GM10847 (cell line): ENCODE results near the gene NME4.

Experiments
- POLR2A ChIP-seq: IDR thresholded peaks from 2 replicates; pipeline ENCODE4 v1.6.1; 2011; ENCODE audit not compliant: insufficient read length; ENCODE audit errors: extremely low read depth

NME4 gene

GRCh38 chr16:401468-402348, 4.7 kb downstream of the NME4 start, which contains the start of gene DECR2:
Gene DECR2, plus strand, starts transcription at chr16:401885. Its CDS starts 79 bp downstream, at chr16:401964.
- TF ChIP-seq POLR2A, result peak; percentile 67

GRCh38 chr16:404971-405486, 8.0 kb downstream of the NME4 start:
- no peak for TF ChIP-seq POLR2A

DNA sequence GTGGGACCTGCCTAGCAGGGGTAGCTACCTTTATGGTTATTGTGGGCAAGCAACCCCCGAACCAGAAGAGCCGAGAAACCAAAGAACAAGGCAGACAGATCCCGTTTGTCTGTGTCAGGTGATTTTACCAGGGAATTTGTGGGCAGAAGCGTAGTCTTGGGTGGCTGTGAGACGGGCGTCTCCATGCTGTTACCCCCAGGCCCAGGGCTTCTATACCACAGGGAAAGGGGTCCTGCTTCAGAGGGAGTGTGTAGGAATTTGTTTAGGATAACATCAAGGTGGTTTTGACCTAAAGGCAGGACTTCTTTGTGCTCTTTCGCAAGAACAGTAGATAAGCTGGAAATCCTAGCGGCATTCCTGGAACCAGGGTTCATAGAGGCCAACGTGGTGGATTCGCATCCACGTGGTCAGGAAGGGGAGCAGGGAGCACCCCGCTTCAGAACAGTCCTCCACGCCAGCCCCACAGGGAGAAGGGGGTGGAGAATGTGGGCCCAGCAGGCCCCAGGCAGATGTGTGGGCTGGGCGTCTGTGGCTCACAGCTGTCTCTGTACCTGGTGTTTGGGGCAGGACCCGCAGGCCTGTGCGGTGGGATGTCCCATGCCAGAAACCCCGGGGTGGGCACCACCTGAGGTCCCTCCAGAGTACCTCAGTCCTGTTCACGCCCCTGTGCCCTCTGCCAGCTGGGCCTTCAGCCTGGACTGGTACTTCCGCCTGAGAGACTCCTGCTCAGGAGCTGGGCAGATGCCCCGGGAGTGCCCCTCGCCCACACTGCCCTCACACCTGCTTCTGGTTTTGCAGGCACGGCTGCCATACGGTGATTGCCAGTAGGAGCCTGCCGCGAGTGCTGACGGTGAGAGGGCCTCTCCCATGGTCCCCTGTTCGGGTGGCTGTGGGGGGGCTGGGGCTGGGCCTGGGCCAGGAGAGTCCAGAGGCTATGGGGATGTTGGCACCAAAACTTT, 8.8 kb downstream of the NME4 start:
- TF ChIP-seq POLR2A, result no peak

DNA sequence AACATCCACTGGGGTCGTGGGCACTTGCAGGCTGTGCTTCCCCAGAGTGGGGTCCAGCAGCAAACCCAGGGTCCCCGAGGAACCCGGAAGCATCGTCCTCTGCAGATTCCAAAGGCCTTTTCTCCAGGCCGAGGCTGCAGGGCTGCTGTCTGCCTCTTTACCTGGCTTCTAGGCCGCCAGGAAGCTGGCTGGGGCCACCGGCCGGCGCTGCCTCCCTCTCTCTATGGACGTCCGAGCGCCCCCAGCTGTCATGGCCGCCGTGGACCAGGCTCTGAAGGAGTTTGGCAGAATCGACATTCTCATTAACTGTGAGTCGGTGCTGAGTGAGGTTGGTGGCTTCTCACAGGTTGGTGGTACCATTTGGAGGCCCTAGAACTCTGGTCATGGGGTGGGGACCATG, 10.3 kb downstream of the NME4 start:
- no peak for TF ChIP-seq POLR2A

- TF ChIP-seq POLR2A, result no peak
Observed at GRCh38 chr16:410516-411178, 13.6 kb downstream of the NME4 start.

GRCh38 chr16:411576-412265, 14.7 kb downstream of the NME4 start:
- TF ChIP-seq POLR2A, result no peak

DNA sequence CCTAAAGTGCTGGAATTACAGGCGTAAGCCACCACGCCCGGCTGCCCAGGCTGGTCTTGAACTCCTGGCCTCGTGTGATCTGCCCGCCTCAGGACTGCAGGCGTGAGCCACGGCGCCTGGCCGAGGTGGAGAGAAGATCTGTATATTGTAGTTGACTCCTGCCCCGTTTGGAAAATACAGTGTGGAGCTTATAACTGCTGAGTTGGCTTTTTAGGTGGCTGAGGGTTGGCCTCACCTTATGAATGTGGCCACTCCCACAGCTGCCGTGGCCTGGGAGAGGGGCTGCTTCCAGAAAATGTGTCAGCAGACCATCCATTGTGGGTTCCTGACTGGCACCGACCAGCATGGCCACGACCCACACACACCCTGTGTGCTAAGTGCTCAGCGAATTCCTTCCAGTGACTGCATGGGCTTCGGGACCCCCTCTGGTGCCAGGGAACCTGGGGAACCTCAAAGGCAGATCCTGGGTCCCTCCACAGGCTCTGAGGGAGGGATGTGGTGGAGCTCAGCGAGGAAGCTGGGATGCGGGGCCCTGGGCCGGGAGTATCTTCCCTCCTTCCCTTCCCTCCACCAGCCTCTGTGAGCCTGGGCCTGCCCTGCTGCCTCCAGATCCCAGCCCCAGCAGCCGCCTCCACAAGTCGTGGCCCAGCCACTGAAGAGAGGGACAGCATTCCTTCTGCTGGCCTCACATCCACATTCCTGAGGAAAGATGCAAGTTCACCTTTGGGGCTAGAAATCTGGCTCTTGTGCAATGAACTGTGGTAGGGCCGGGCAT, 17.6 kb downstream of the NME4 start:
- TF ChIP-seq POLR2A, result no peak

DNA sequence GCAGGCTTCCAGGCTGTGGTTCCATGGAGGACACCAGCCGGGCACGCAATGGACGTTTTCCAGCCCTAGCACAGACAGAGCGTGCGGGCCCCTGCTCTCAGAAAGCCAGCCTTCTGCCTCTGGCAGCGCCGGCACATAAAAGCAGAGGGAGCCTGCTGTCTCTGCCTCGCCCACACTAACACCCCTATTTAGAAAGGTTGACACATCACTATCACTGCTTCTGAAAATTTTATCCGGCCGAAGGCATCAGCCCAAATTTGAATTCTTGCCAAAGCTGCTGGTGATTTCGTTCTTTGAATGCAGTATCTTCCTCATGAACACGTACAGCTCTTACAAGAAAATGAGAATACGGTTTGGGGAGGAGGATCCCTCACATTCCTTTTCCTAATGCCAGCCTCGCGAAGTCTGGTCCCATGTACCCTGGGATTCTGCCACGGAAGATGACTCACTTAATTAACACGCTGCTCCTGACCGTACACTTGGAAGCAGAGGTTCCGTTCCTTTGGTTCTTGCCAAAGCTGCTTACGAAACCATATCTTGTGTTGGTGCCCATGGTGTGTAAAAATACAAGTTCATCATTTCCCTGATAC, 27.1 kb downstream of the NME4 start:
- TF ChIP-seq POLR2A, result no peak

DNA sequence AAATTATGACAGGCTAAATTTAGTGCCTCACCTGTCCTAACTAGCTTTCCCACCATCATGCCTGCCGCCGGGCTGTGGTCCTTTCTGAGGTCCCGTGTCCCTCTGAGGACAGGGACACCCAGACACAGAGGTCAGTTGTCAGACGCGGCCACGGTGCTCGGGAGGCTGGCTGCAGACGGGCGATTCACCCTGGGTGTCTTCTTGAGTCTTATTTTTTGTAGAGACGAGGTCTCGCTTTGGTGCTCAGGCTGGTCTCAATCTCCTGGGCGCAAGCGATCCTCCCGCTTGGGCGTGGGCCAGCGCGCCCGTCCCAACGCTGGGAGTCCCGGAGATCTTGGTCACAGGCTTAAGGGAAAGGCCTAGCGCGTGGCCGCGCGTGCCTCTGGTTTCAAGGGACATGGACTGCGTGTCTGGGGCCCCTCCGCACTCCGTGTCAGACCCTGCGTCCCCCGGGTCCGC, 27.7 kb downstream of the NME4 start:
- TF ChIP-seq POLR2A, result no peak

- peak; percentile 62 for TF ChIP-seq POLR2A
Observed at GRCh38 chr16:425082-425718, 28.2 kb downstream of the NME4 start, which contains the start of gene RAB11FIP3. Gene RAB11FIP3, plus strand, starts transcription at chr16:425649. Its CDS starts 358 bp downstream, at chr16:426007.

DNA sequence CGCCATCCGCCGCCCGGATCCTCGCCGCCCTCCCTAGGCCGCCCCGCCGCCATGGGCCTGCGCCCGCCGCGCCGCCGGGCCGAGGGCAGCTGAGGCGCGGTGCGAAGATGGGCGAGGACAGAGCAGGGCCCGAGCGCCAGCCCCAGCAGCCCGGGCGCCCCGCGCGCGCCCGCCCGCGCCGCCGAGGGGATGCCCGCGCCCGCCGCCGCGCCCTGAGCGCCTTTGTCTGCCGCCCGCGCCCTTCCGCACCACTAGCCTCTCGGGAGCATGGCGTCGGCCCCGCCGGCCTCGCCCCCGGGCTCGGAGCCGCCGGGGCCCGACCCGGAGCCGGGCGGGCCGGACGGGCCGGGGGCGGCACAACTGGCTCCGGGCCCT, 28.7 kb downstream of the NME4 start:
- TF ChIP-seq POLR2A, result no peak

GRCh38 chr16:426115-426905, 29.3 kb downstream of the NME4 start:
- no peak for TF ChIP-seq POLR2A

DNA sequence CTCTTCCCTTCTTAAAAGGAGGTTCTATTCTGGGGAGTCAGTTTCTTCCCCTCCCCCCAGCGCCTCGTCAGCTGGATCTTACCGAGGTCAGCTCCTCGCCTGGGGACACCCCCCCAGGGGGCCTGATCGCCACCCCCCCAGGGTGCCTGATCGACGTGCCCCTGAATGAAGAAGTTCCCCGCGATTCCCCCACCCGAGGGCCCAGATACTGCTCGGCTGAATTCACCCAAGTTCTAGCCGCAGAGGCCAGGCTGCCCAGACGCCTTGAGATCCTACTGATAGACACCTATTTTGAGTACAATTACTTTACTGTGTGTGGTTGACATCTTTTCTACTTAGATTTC, 29.9 kb downstream of the NME4 start:
- TF ChIP-seq POLR2A, result no peak
